Measurements from ENCODE around the gene GABRB1. TPM values are rescaled to one million over a fixed set of nuclear protein-coding genes. Genes with fewer than 3 reads are reported as not detected.

The GABRB1 gene
- total RNA-seq, 4 donors from 2014 or later, result 0.24 TPM; not detected in 3

DNA sequence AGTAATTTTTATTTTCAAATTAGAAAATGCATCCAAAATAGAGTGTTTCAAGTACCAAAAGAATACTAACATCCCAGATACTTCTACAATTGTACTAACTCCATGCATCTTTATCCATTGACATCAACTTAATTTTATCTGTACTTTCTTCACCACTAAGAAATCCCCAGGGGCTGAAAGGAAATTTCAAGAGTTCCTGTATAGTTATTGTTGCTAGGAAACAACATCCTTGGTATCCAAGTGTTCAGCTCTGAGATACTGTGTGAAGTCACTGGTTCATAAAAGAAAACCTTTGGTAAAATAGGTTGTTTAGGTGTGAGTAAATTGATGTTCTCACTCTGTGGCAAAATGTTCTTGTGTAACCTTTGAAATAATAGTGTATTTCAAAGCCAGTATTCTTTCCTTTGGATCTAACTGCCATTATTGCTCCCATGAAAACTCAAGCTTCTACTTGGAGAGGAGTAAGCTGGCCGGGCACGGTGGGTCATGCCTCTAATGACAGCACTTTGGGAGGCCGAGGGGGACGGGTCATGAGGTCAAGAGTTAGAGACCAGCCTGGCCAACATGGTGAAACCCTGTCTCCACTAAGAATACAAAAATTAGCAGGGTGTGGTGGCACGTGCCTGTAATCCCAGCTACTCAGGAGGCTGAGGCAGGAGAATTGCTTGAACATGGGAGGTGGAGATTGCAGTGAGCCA is 359.2 kb downstream of the GABRB1 start:
- WGBS, 2 donors, result 80 to 92% methylated on average over 5 of the region's 5 CpGs
- TF ChIP-seq, protein P1, sequence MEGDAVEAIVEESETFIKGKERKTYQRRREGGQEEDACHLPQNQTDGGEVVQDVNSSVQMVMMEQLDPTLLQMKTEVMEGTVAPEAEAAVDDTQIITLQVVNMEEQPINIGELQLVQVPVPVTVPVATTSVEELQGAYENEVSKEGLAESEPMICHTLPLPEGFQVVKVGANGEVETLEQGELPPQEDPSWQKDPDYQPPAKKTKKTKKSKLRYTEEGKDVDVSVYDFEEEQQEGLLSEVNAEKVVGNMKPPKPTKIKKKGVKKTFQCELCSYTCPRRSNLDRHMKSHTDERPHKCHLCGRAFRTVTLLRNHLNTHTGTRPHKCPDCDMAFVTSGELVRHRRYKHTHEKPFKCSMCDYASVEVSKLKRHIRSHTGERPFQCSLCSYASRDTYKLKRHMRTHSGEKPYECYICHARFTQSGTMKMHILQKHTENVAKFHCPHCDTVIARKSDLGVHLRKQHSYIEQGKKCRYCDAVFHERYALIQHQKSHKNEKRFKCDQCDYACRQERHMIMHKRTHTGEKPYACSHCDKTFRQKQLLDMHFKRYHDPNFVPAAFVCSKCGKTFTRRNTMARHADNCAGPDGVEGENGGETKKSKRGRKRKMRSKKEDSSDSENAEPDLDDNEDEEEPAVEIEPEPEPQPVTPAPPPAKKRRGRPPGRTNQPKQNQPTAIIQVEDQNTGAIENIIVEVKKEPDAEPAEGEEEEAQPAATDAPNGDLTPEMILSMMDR (IDR thresholded peaks at IDR 0.05), result no peak
- TF ChIP-seq POLR2A (IDR thresholded peaks at IDR 0.05), result no peak
- H3K36me3 ChIP-seq, result no peaks in the 10 kb centered on the region
- no peak overlapping the region for H3K27ac ChIP-seq
- no peaks in the 10 kb centered on the region for H3K27me3 ChIP-seq
- DNase-seq, result no peak
- H3K4me1 ChIP-seq, result no peaks in the 10 kb centered on the region
- no peaks in the 10 kb centered on the region for H3K9me3 ChIP-seq
- no peak overlapping the region for H3K4me3 ChIP-seq (replicated peaks in 1 of 3)
- intact Hi-C loops (cut with DNase I), result no loop called here

DNA sequence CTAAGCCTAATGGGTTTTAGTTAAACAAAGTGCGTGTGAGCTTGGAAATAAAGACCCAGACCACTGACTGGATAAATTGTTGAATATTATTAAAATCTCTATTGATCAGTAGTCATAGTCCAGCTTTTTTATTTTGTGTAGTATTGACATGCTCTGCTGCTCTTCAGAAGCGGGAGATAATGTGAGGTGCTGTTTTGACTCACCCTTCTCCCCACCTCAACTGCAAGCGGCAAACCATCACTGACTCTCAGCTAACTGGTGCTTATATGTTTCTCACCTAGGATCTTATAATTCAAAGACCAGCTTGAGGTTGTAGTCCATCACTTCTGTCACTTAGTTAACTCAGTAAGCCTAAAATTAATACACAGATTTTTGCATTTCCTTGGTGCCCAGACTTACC is 359.9 kb downstream of the GABRB1 start:
- no peaks in the 10 kb centered on the region for H3K9me3 ChIP-seq
- no peaks in the 10 kb centered on the region for H3K36me3 ChIP-seq
- H3K4me1 ChIP-seq, result no peaks in the 10 kb centered on the region
- no peaks in the 10 kb centered on the region for H3K27me3 ChIP-seq
- TF ChIP-seq, protein P1 (IDR thresholded peaks at IDR 0.05), result no peak
- TF ChIP-seq POLR2A (IDR thresholded peaks at IDR 0.05), result no peak
- no peak overlapping the region for H3K4me3 ChIP-seq (replicated peaks in 1 of 3)
- H3K27ac ChIP-seq, result no peak overlapping the region
- intact Hi-C loops (cut with DNase I), result no loop called here
- WGBS, 2 donors, result 93 to 96% methylated on average over 3 of the region's 3 CpGs
- no peak for DNase-seq

DNA sequence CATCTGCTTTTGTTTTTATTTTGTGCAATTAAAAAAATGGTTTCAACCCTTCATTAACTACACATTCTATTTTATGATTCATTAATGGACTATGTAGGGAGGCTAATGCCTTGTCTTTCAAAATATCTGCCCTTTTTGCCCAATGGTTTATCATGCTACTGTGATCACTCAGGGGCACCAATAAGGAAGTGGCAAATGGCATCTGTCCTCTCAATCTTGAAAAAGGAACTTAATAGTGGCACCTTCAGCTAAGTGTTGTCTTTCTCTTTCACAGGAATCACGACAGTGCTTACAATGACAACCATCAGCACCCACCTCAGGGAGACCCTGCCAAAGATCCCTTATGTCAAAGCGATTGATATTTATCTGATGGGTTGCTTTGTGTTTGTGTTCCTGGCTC is 375.0 kb downstream of the GABRB1 start:
- intact Hi-C loops (cut with DNase I), result no loop called here
- 81 to 84% methylated on average over 2 of the region's 2 CpGs for WGBS, 2 donors
- H3K4me1 ChIP-seq, result no peaks in the 10 kb centered on the region
- H3K27ac ChIP-seq, result no peak overlapping the region
- no peak for DNase-seq
- no peaks in the 10 kb centered on the region for H3K36me3 ChIP-seq
- H3K4me3 ChIP-seq (replicated peaks in 1 of 3), result no peak overlapping the region
- H3K27me3 ChIP-seq, result no peaks in the 10 kb centered on the region
- TF ChIP-seq, protein P1 (IDR thresholded peaks at IDR 0.05), result no peak
- no peak for TF ChIP-seq POLR2A (IDR thresholded peaks at IDR 0.05)
- no peaks in the 10 kb centered on the region for H3K9me3 ChIP-seq

DNA sequence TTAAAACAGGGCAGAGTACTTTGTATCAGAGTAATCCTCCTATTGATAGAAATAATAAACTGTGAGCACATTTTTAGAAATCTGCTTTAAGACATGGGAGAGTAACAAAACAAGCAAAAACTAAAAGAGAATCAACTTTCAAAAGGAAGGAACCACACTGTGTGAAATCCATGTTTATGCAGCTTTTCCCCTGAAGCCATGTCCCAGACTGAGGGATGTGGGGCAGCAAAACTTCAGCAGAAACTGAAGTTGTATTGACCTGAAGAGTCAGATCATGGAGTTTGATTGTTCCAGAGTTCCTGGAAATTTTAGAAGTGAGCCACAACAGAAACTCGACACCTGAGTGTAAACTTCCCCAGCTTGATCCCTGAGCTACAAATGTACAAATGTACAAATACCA is 378.9 kb downstream of the GABRB1 start:
- Histone ChIP-seq H3K4me1 (peaks cover 8 to 10% of the 10 kb centered on the region in 2 donors), H3K27ac (no peak overlapping the region), H3K36me3 (no peaks in the 10 kb centered on the region), H3K4me3 (replicated peaks in 1 of 3) (no peak overlapping the region), H3K9me3 (no peaks in the 10 kb centered on the region), H3K27me3 (no peaks in the 10 kb centered on the region)
- TF ChIP-seq, protein P1 (IDR thresholded peaks at IDR 0.05), result no peak
- no peak for TF ChIP-seq POLR2A (IDR thresholded peaks at IDR 0.05)
- intact Hi-C loops (cut with DNase I), result no loop called here
- WGBS, 2 donors, result 79 to 82% methylated on average over 1 of the region's 1 CpG
- DNase-seq, result no peak

DNA sequence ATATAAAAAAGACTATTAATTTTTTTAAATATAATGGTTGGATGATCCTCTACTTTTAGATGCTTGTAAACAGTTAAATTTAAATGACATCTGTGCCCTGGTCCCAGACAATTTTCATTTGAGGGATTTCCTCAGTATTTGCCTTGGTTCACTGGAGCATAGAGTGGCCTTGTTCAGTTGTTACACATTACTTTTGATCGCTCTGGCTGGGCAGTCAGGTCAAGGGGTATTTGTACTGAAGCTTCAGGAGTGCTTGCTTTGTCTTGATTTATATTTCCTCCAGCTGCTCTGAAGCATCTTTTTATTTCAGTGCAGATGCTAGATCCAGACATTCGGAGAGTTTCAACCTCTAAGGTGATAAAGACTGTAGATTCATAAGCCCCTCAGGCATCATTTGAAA is 382.2 kb downstream of the GABRB1 start:
- Histone ChIP-seq H3K4me1 (peaks cover 8 to 10% of the 10 kb centered on the region in 2 donors), H3K27me3 (no peaks in the 10 kb centered on the region), H3K4me3 (replicated peaks in 1 of 3) (no peak overlapping the region), H3K9me3 (no peaks in the 10 kb centered on the region), H3K27ac (no peak overlapping the region), H3K36me3 (no peaks in the 10 kb centered on the region)
- no peak for TF ChIP-seq POLR2A (IDR thresholded peaks at IDR 0.05)
- TF ChIP-seq, protein P1 (IDR thresholded peaks at IDR 0.05), result no peak
- 23 to 28% methylated on average over 2 of the region's 2 CpGs for WGBS, 2 donors
- intact Hi-C loops (cut with DNase I), result no loop called here
- DNase-seq, result peak; percentile 51 to 64

Data from thyroid gland (tissue), 4 donors.